Right hindlimb (tissue), 1 donor: Measurements from ENCODE around the gene SIRT2.
"Not testable (repeated sequence)": the region's sequence is repeated elsewhere in the genome, so short reads cannot be mapped to it uniquely, and the experiment has no call there.

Experiments used
- DNase-seq: peaks from one replicate; pipeline ENCODE4 v3.0.0-alpha.2; 2018

Gene SIRT2

GRCh38 chr19:38892841-38893240, 6.6 kb downstream of the SIRT2 start:
- no peak for DNase-seq

GRCh38 chr19:38891771-38892170, 7.6 kb downstream of the SIRT2 start:
- peak; percentile 50 for DNase-seq

- DNase-seq, result no peak
Measured at GRCh38 chr19:38890686-38891085, 8.7 kb downstream of the SIRT2 start.

- DNase-seq, result no peak
Measured at GRCh38 chr19:38889803-38890202, 9.6 kb downstream of the SIRT2 start.

- no peak for DNase-seq
Measured at GRCh38 chr19:38888876-38889275, 10.5 kb downstream of the SIRT2 start.

GRCh38 chr19:38884691-38885090, 14.7 kb downstream of the SIRT2 start:
- DNase-seq, result not testable (repeated sequence)

- no peak for DNase-seq
Measured at GRCh38 chr19:38883286-38883685, 16.1 kb downstream of the SIRT2 start.

- no peak for DNase-seq
Measured at GRCh38 chr19:38880882-38881609, 18.4 kb downstream of the SIRT2 start.

- DNase-seq, result no peak
Measured at GRCh38 chr19:38880076-38880881, 19.1 kb downstream of the SIRT2 start.

GRCh38 chr19:38879400-38879751, 20.0 kb downstream of the SIRT2 start:
- DNase-seq, result no peak

- DNase-seq, result no peak
Measured at GRCh38 chr19:38878575-38879399, 20.6 kb downstream of the SIRT2 start.

- DNase-seq, result no peak
Measured at GRCh38 chr19:38877781-38878574, 21.4 kb downstream of the SIRT2 start, which contains the start of gene RINL. RINL (minus strand) TSS chr19:38878275; CDS start chr19:38876742, 1,533 bp downstream.

GRCh38 chr19:38875656-38876395, 23.6 kb downstream of the SIRT2 start:
- DNase-seq, result no peak

GRCh38 chr19:38873400-38873799, 26.0 kb downstream of the SIRT2 start:
- not testable (repeated sequence) for DNase-seq

GRCh38 chr19:38870612-38871011, 28.8 kb downstream of the SIRT2 start:
- no peak for DNase-seq

- DNase-seq, result peak; percentile 82
Measured at GRCh38 chr19:38869836-38870607, 29.4 kb downstream of the SIRT2 start.

- DNase-seq, result no peak
Measured at GRCh38 chr19:38869160-38869835, 30.1 kb downstream of the SIRT2 start.

GRCh38 chr19:38868551-38868950, 30.9 kb downstream of the SIRT2 start:
- DNase-seq, result no peak

- DNase-seq, result no peak
Measured at GRCh38 chr19:38867171-38867780, 32.1 kb downstream of the SIRT2 start.
